NCI-H1930 (cell line): ENCODE measurements around the gene VN1R5.
"Not testable (repeated sequence)": the region's sequence is repeated elsewhere in the genome, so short reads cannot be mapped to it uniquely, and the experiment has no call there.

Source experiments
- DNase-seq, 2 experiments: peaks; one replicate each; lab custom pipeline; 2025; lab: John Stamatoyannopoulos, UW

The VN1R5 gene

GRCh38 chr1:247273013-247273412 lies 17.1 kb downstream of the VN1R5 start:
- no peak for DNase-seq

DNA sequence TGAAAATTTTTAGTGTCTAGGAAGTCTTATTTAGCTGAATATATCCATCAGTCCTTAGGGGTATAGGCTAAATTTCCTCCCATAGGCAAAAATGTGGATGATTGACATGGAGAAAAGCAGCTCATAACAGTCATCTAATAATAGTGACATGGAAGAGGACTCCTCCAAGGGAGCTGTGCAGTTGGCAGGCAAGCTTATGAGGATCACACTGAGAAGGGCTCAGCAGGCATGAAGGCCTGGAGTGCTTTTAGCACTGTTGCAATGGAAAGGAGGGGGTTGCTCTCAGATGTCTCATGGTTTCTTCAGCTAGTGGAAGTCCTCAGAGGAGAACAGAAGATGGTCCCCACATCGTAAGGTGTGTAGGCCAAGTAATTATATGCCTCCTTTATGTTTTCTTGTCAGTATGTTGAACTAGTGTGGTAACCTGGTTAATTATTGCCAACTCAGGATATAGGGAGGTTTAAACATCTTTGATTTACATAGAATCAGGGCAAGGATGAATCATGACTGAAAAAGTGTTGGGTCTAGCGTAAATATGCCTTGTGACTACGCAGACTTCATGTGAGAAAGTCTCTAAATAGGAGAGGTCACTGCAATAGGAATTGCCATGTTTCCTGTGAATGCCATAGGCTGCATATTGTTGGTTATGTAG lies 18.9 kb downstream of the VN1R5 start:
- DNase-seq: no peak

DNA sequence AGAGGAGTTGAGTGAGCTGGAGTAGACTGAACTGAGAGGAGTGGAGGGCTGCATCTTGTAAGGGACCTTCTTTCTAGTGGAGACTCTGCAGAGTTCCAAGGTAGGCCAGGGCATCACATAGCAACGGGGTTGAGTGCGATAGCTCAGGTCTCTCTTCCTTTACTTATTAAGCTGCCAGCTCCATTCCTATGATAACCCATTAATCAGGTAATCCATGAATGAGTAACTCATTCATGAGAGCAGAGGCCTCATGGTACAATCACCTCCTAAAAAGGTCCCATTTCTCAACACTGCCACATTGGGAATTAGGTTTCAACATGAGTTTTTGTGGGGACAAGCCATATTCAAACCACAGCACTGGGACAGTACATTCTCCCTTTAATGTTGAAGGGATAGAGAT lies 21.3 kb downstream of the VN1R5 start:
- no peak for DNase-seq

- DNase-seq: no peak
Measured at GRCh38 chr1:247281001-247281574, 25.2 kb downstream of the VN1R5 start.

DNA sequence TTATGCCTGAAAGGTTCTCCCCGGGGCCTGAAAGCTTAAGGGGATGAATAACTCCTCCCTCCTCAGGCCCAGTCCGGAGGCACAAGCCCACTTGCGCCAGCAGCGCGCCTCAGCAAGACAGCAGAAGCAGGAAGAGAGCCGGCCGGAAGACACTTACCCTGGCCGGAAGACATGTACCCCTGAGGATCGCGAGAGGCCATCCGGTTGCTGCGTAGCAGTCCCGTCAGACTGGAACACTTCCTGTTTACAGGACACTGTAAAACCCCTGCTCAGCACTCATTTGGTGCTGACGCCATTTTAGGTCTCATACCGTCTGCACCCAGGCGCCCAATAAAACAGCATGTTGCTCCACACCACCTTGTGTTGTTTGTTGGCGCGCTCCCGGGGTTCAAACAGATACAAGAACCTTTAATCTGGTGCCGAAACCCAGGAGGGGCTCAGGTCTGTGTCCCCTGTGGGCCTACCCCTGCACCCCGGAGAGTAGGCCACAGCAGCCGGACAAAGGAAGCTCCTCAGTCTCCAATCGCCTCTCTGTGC lies 30.3 kb downstream of the VN1R5 start:
- DNase-seq: no peak

DNA sequence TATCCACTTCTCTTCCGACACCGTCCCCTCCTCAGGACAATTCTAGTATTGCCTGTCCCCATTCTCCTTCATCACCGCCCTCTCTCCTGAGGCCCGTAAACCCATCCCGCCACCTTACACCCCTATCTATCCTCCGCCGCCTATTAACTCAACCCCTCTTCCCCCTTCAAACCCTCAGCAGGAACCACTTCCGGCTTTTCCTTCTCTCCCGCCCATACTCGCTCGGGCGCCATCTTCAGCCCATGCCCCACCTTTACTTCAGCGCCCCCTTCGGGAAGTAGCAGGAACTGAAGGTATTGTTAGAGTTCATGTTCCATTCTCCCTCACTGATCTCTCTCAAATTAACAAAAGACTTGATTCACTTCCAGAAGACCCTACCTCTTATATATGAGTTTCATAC lies 31.6 kb downstream of the VN1R5 start:
- no peak for DNase-seq

DNA sequence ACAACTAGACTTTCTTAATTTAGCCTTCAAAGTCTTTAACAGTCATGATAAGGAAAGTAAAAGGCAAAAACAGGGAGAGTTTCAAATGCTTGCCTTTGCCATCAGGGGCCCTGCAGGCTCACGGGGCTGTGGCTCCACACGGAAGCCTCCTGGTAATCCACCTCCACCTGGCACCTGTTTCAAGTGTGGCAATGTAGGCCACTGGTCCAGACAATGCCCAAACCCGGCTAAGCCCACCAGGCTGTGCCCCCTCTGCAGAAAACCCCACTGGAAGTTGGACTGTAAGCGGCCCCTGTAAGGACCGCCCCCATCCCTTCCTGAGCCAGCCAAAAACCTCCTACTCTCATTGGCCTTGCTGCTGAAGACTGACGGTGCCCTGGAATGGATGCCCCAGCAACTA lies 32.5 kb downstream of the VN1R5 start:
- no peak for DNase-seq

DNA sequence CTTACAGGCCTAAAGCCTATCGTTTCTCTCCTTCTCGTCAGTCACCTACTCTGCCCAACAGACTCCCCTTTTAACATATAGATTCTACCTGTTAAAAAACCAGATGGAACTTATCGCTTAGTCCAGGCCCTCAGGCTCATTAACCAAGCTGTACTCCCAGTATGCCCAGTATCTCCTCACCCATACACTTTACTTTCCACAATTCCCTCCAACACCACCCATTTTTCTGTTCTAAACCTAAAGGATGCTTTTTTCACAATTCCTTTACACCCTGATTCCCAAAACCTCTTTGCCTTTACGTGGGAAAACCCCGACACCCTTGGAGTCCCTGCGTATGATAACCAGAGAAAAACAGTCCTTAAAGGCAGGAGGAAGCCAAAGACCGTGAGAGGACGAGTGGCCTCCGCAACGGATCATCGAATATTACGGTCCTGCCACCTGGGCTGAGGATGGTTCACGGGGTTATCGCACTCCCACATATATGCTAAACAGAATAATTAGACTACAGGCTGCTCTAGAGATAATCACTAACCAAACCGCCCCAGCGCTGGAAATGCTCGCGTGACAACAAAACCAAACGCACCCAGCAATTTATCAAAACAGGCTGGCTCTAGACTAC lies 33.5 kb downstream of the VN1R5 start:
- not testable (repeated sequence) for DNase-seq

GRCh38 chr1:247290576-247290975 lies 34.7 kb downstream of the VN1R5 start:
- no peak for DNase-seq

DNA sequence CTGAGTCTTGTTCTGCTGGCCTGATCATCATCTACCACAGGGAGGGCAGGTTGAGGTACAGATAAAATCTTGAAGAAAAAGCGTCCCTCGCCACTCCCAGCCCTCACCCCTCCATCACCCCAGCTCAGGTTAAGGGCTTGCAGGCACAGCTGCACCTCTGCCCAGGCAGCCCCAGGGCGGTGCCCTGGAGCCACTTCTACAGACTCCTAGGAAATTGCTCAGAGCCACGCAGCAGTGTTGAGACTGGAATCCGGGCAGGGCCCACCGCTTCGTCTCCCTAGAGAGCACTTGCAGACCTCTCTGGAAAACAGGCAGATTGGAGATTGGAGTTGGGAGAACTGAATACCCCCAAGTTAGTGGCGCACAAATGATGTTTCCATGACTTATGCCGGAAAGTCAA lies 35.3 kb downstream of the VN1R5 start:
- DNase-seq: no peak

DNA sequence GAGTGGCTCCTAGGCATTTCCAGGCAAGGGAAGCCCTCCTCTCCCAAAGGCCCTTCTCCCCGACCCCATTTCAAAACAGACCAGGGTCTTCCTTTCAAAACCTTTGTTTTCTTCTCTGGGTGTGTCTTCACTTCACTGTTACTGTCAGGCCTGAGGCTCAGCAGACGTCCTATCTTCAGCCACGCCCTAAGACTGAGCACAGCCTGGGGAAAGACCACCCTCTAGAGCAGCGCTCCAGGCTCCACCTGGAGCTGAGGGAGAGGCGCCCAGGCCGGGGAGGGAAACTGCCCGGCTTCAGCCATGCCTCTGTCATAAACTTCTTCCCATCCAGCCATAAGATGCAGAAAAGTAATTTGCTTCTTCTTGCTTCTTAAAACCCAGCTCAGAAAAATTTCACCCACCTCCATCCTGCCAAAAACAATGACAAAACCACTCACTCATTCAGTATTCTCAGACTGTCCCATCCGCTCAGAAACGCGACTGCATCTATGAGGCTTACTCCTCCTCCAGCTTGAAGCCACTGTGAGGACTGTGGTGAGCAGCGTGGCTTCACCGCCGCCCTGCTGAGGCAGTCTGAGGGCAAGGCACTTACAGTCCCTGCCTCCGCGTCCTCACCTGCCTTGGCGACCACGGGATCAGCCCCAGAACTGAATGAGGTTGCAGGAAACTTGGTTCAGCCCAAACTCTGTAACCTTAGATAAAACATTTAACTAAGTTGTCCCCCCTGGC lies 36.1 kb downstream of the VN1R5 start:
- no peak for DNase-seq

- DNase-seq: no peak
Measured at GRCh38 chr1:247293047-247293446, 37.2 kb downstream of the VN1R5 start.

GRCh38 chr1:247294282-247294681 lies 38.4 kb downstream of the VN1R5 start:
- no peak for DNase-seq

DNA sequence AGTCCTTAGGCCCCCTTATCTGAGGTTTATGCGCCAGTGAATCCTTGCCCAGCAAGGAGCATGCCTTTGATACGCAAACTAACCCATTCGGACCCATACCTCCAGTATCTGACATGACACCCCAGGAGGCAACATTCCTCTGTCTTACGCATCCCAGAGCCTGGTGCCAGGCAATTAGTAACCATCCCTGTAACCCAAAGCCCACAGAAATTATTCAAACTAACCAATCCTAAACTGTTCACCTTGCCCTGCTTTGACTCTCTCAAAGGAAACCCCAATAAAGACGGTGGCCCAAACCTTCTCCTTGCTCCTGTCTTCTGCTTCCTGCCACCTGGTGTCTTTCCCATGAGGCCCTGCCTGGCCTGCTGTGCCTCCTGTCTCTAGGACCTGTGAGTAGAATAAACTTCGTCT lies 39.4 kb downstream of the VN1R5 start:
- DNase-seq: no peak

- DNase-seq: no peak
Measured at GRCh38 chr1:247295746-247296145, 39.9 kb downstream of the VN1R5 start.

- DNase-seq: no peak
Measured at GRCh38 chr1:247296599-247297180, 40.8 kb downstream of the VN1R5 start.

DNA sequence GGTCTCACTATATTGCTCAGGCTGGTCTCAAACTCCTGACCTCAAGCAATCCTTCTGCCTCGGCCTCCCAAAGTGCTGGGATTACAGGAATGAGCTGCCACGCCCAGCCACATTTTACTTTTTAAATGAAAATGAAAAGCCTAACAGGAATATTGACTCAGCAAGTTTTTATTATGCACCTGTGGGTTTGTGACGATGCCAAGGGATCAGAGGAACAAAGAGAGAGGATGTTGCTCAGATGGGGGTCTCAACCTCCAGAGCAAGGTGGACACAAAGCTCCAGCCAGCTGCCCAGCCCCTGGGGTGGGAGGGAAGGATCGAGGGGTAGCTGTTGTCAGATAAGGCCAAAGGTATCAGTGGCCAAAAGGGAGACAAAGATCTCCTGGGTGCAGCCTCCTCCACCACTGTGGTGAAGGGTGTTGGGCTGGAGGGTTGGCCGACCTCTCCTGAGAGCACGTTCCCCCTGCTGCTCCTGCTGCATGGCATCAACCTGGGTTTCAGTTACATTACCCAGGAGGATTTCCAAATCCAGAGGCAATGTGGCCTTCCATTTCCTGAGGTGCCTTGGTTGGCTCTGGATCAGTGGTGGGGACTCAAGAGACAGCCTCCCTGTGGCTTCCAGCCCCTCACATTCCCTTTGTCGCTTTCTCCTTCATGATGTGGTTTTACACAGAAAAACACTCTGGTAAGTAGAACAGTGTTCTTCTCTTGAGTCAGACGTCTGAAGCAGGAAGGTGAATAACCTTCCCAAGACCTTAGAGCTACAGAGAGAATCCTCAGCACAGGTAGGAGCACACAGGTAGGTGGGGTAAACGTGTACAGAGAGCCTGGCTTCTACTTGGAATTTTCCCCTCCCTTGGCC lies 41.6 kb downstream of the VN1R5 start:
- no peak for DNase-seq

GRCh38 chr1:247298124-247298481 lies 42.2 kb downstream of the VN1R5 start:
- no peak for DNase-seq

GRCh38 chr1:247298701-247299100 lies 42.8 kb downstream of the VN1R5 start:
- no peak for DNase-seq

DNA sequence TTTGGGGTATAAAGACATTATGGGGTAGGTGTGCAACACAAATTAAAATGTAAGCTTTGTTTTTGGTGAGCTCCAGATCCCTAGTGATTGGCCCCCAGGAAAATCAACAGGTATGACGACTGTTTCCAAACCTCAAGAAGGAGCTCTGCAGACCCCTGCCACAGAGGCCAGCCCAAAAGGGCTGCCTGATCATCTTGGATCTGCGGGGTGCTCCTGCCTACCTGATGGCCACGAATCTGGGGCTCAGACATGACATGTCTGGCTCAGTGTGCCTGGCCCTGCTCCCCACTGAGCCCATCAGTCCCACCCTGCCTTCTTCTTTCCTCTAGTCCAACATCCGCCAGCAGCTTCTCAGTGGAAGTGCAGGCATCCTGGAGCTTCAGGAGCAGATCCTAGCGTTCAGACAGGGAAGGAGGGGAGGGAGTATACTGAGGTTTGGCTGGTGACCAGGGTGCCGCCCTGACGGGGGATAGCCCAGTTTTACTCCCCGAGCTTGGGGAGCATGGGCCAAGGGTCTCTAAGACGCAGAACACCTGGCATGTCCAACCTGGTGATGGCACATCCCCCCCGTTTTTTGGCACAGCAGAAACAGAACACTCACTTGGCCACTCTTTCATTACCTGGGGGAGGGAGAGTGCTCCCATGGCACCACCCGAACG lies 44.0 kb downstream of the VN1R5 start:
- no peak for DNase-seq
